Stimulated activated CD8-positive, alpha-beta memory T cell treated with anti-CD3 and anti-CD28 coated beads, Interleukin-15, amount 100 ng/mL, for 48 hours (primary cell): ENCODE measurements around the gene SLC35A3.
"Not testable (repeated sequence)": the region's sequence is repeated elsewhere in the genome, so short reads cannot be mapped to it uniquely, and the experiment has no call there.

Source experiments
- DNase-seq, 2 donors: peaks; one replicate each; pipeline ENCODE4 v3.0.0-alpha.2; 2020; ENCODE audit warnings: low read depth in 2 of 2

SLC35A3 gene

DNA sequence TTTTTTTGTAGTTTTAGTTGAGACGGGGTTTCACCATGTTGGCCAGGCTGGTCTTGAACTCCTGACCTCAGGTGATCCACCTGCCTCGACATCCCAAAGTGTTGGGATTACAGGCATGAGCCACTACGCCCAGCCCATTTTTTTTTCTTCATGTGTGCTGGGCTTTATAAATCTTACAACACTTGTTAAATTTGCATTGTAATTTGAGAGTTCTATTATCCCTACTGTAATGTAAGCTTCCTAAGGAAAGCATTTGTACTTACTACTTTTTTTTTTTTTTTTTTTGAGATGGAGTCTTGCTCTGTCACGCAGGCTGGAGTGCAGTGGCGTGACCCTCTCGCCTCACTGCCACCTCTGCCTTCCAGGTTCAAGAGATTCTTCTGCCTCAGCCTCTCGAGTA, 2.3 kb downstream of the SLC35A3 start:
- not testable (repeated sequence) for DNase-seq

DNA sequence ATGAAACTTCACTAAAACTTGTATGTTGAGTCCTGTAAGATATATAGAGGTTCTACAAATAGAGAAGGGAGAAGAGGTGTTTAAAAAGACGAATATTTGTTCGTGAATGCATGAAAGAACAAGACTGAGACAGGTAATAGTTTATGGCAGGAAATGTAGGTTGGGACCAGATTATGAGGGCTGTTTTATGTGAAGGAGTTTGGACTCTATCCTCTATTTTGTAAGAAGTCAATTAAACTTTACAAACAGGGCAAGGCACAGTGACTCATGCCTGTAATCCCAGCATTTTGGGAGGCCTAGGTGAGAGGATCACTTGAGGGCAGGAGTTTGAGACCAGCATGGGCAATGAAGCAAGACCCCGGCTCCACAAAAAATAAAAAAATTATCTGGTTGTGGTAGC, 5.7 kb downstream of the SLC35A3 start:
- DNase-seq = no peak

DNA sequence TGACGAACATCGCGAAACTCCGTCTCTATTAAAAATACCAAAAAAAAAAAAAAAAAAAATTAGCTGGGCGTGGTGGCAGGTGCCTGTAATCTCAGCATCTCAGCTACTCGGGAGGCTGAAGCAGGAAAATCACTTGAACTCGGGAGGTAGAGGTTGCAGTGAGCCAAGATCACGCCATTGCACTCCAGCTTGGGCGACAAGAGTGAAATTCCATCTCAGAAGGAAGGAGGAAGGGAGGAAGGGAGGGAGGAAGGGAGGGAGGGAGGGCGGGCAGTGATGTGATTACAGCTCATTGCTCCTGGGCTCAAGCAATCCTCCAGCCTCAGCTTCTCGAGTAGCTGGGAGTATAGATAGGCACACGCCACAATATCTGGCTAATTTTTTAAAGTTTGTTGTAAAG, 7.5 kb downstream of the SLC35A3 start:
- not testable (repeated sequence) for DNase-seq

DNA sequence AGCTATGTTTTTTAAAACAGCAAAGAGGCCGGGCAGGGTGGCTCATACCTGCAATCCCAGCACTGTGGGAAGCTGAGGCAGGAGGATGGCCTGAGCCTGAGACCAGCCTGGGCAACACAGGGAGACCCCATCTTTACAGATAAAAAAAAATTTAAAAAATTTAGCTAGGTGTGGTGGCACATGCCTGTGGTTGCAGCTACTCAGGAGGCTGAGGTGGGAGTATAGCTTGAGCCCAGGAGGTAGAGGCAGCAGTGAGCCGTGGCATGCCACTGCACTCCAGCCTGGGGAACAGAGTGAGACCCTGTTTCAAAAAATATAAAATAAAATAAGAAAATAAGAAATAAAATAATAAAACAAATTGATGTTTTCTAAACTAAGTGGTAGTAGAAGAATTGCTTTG, 8.4 kb downstream of the SLC35A3 start:
- DNase-seq = no peak

DNA sequence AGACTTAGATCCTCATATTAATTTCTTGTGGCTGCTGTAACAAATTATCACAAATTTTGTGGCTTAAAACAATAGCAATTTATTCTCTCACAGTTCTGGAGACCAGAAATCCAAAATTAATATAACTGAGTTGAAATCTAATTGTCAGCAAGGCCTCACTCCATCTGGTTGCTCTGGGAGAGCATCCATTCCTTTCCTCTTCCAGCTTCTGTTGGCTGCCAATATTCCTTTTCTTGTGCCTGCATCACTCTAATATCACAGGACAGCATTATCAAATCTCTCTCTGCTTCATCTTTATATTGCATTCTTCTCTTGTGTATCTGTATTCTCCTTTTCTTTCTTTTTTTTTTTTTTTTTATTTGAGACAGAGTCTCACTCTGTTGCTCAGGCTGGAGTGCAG, 9.3 kb downstream of the SLC35A3 start:
- DNase-seq = no peak

DNA sequence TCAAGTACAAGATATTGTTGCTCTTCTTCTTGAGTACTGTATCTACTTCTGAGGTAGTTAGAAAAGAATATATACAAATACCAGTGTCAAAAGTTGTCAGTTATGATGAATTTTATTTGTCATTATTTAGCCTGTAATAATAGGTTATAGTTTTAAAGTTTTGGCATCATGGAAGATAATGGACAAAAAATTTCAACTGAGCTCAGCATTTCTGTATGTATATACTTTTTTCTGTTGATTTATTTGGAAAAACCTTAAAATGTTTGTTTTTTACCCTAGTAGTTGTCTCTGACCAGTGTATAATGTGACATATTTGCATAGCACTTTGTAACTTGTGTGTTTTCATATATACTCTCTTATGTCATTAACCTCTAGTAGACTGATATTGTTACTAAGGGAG, 11.1 kb downstream of the SLC35A3 start:
- DNase-seq = no peak

DNA sequence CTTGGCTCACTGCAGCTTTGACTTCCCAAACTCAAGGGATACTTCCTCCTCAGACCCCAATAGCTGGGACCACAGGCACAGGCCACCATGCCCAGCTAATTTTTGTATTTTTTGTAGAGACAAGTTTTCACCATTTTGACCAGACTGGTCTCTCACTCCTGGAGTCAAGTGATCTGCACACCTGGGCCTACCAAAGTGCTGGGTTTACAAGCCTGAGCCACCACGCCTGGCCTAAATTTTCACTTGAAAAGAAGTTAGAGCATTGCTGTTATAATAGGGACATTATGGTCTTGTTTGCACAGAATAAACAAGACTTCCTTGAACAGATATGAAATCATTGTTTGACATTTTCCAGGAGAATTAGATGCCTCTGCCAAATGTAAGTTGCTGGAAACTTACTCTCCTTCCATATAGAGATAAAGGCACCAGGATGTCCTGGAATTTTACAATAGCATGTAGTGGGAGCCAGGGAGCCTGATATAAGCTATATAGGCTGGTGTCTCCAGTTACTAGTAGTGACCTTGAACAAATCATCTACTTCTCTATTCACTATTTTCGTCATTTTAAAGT, 16.9 kb downstream of the SLC35A3 start:
- DNase-seq = no peak

DNA sequence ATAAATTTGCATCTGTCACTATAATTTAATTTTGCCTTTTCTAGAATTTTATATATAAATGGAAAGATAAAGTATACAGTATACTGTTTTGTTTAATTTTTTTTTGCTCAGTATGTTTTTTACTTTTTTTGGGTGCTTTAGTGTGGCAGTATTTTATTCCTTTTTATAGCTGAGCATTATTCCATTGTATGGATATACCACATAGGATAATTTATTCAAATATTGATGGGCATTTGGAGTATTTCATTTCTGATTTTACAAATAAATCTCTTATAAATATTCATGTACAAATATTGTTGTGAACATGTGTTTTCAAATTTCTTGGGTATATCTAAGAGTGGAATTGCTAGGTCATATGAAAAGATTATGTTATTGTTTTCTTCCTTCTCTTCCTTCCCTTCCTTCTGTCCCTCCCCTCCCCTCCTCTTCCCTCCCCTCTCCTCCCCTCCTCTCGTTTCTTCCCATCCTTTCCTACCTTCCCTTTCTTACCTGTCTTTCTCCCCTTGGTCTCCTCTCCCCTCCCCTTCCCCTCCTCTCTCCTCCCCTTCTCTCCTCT, 18.5 kb downstream of the SLC35A3 start:
- no peak for DNase-seq

DNA sequence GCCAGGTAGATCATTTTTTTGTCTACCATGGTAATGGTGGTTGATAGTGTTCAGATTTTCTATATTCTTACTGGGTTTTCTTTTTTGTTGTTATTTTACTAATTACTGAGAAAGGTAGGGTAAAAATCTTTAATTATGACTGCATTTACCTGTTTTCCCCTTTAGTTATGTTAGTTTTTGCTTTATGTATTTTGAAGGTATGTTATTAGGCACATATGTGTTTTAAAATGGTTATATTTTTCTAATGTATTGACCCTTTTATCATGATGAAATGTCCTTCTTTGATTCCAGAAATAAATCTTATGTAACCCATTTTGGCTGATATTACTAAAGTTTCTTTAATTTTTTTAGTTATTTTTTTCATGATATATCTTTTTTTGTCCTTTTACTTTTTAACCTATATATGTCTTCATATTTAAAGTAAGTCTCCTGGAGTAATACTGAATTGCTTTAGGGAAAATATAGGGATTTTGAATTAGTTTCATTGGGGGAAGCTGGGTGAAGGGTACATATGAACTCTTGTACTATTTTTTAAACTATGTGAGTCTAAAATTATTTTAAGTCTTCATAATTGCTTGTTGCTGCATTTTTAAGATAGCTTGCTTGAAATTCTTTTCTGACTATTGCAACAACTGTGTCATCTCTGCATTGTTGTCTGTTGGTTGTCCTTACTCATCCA, 22.4 kb downstream of the SLC35A3 start:
- DNase-seq = no peak

DNA sequence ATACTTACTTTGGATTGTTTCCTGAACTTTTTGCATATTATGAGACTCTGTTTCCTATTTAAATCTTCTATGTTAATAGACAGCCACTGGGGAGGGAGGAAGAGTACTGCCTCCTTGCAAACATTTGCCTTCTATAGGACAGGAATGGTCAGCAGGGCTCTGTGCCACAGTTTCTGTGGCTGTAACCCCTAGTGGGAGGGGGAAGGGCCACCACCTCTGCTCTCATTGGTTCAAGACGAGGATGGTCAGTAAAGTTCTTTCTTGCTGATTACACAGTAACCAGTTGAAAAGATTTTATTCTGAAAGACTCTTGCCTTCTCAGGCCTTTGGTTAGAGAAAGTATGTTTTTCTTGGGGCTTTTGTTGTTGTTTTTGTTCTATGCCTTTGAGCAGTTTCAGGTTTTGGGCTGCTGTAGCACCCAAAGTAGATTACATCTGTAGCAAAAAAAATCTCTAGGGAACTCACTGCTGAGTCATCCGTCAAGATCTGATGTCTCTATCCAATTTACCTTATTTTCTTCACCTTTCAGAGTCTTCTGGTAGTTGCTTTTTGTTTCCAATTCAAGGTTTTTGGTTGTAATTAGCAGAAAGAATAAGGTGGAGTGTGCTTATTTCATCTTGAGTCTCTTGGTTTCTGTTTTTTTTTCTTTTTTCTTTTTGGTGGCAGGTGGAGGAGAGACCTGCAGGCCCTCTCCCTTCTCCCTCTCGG, 23.1 kb downstream of the SLC35A3 start:
- DNase-seq = no peak

DNA sequence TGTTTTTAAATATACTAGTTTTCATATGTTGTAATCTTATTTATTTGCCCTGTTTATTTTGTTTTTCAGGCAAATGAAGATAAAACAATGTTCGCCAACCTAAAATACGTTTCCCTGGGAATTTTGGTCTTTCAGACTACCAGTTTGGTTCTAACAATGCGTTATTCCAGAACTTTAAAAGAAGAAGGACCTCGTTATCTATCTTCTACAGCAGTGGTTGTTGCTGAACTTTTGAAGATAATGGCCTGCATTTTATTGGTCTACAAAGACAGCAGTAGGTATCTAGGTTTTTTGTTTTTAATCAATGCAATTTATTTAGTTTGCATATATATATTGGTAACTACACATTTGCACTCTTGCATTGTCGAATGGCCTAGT, 23.7 kb downstream of the SLC35A3 start:
- no peak for DNase-seq

DNA sequence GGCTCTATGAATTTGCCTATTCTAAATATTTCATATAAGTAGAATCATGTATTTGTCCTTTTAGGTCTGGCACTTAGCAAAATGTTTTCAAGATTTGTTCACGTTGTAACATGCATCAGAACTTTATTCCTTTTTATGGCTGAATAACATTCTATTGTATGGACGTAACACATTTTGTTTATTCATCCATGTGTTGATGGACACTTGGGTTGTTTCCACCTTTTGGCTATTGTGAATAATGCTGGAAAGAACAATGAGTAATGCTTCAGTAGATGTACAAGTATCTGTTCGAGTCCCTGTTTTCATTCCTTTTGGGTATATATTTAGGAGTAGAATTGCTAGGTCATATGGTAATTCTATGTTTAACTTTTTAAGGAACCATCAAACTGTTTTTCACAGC, 24.7 kb downstream of the SLC35A3 start:
- DNase-seq = no peak

DNA sequence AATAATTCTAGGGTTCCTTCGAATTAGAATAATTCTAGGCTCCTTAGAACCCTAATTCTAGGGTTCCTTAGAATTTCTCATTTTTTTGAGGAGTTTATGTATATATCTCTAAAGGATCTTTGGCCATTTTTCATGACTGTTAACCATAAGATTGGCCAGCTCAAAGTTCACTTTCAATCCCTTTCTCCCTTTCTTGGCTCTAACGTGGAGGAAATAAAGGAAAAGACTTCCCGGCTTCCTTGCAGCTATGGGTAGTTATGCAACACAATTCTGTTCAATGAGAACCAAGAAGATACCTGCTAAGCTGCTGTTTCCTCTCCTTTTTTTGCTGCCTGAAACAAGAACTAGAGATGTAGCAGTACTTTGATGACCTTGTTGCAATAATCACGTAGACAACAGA, 27.2 kb downstream of the SLC35A3 start:
- no peak for DNase-seq

DNA sequence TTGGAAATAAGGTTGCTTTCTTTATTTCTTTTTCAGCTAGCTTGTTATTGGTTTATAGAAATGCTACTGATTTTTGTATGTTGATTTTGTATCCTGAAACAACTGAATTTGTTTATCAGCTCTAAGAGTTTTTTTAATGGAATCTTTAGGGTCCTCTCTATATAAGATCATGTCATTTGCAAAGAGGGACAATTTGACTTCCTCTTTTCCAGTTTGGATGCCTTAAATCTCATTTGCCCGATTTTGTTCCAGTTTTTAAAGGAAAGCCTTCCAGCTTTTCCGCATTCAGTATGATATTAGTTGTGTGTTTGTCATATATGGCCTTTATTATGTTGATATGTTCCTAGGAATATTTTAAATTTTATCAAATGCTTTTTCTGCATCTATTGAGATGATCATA, 31.7 kb downstream of the SLC35A3 start:
- no peak for DNase-seq

DNA sequence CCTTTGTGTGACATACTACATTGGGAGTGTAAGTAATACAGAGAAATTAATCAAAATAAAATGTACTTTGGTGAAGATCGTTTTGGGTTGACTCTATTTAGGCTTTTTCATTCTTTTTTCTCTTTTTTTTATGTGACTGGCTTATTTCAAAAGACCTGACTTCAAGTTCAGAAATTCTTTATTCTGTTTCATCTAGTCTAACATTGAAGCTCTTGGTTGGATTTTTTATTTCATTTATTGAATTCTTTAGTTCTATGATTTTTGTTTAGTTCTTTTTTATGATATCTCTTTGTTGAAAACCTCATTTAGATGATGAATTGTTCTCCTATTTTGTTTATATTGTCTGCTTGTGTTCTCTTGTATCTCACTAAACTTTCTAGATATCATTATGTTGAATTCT, 35.6 kb downstream of the SLC35A3 start:
- no peak for DNase-seq

DNA sequence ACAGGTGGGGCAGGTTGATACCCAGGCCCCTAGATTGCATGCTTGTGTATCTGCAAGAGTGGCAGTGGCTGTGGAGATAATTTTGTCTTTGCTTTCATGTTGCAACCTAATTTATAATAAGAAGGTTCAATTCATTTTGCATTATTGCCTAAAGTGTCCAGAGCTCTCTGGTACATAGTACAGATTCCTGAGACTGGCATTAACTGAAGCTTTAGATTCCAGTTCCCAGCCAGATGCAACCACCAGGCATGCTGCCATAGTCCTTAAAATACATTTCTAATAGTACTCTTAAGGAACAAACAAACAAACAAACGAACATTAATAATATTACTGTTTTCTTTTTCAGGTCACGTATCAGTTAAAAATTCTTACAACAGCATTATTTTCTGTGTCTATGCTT, 36.9 kb downstream of the SLC35A3 start:
- DNase-seq = no peak

DNA sequence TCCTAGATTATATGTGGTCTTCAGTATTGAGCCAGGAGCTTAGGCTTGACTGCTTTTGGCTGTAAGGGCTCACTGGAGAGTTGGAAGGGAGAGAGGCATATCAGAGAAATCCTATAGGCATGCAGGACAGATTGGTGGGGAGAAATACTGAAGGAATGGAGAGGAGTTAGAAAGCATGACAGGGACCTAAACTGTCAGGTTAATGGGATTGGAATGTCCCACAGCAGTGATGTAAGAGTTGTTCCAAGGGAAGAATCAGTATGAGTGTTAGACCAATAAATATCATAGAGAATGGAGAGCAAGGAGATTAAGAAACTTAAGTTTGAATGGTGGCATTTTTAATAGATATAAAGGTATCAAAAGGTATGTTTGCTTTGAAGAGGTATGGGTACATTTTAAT, 39.7 kb downstream of the SLC35A3 start:
- DNase-seq = no peak

DNA sequence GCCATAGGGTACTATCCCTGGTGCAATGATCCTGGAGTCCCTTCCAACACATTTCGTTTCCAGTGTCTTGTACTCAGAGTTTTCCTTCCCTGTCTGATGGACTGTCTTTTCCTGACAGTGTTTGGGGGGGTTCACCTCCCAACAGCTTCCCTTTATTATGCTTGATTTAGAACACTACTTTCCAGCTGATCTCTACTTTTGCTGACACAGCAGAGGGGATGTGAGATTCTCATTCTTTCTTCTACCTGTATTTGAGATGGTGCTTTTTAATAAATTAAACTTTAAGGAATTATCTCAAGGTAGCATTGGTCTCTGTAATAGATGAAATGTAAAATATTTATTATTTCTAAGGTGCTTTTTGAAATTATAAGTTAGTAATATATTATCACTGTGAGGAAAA, 41.0 kb downstream of the SLC35A3 start:
- no peak for DNase-seq

DNA sequence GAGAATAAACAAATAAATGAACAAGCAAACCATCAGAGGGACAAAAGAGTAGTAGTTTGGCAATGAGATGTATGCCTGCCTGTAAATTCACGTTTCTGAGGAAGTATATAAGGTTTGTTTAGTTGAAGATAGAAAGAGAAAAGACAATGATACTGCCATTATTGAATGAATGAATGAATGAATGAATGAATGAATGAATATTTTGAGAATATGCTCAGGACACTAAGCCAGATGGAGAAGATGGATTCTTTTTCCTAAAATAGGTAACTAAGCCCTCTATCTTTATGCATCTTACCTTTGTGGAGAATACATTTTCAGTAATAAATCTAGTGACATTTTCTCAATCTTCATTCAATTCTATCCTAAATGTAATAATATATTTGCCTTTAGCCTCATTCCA, 49.4 kb downstream of the SLC35A3 start:
- DNase-seq = no peak

DNA sequence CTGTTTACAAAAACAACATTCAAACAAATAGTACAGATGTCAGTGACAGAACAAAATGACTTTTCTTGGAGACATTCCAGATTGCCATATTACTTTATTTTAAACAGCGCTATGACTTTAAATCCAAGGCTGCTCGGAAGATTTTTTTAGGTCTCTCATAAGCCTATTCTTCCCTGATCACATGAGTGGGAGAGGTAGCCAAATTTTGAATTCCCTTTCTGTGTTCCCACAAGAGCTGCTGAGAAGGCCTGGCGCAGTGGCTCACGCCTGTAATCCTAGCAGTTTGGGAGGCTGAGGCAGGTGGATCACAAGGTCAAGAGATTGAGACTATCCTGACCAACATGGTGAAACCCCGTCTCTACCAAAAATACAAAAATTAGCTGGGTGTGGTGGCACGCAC, 53.7 kb downstream of the SLC35A3 start:
- no peak for DNase-seq

DNA sequence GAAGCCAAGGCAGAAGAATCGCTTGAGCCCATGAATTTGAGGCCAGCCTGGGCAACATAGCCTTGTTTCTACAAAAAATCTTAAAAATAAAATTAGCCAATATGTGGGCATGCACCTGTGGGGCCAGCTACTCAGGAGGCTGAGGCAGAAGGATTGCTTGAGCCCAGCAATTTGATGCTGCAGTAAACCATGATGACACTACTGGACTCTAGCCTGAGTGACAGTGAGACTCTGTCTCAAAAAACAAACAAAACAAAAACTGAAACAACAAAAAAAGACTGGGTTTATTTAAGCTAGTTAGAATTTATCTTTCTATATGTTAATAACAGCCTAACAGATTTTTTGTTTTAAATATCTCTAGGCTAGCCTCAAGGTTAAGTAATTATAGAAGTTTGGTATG, 57.4 kb downstream of the SLC35A3 start:
- no peak for DNase-seq

DNA sequence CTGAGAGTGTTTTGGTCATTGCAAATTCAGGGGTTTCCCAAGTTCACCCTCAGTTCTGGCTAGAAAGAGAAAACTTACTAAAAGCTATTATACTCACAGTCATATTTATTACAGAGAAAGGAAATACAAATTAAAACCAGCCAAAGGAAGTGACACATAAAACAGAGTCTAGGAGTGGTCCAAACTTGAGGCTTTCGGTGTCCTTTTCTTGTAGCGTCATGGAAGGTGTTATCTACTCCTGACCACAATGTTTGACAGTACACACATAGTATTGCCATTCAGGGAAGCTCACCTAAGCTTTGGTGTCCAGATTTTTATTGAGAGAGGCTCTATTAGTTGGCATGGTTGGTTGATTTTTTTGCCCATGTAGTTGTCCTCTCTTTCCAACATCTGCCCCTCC, 59.0 kb downstream of the SLC35A3 start:
- no peak for DNase-seq

DNA sequence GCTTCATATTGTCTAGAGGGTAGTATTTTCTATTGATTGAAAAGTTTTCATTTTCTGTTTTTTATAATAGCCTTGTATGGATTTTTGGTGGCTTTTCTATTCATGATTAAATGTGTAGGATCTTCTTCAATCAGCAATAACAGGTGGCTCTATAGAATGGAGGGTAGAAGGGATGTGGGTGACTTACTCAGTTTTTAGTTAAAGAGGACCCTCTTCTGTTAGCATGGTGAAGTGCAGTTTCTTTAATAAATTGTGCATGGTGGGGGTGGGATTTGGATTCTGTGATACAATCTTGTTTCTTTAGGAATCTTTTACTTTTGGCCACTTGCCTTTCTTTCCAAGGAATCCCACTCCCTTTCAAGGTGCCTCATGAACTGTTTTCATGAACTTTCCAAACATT, 64.7 kb downstream of the SLC35A3 start:
- no peak for DNase-seq
